Mammary epithelial cell (primary cell): ENCODE results near the gene RNF207.

Experiments
- EZH2 ChIP-seq: IDR thresholded peaks from 2 replicates; pipeline ENCODE4 v1.6.1; 2012; ENCODE audit warnings: low read length, inconsistent platforms, borderline replicate concordance
- TF ChIP-seq, protein P1 (sequence below), 2 donors: IDR thresholded peaks in 1 of 2; conservative IDR thresholded peaks in 1 of 2; 2 replicates each; pipeline ENCODE4 v1.5.1; 2011 to 2012; ENCODE audit warnings: inconsistent platforms in 2 of 2, low read length in 2 of 2, mild to moderate bottlenecking in 2 of 2, control low read depth in 1 of 2, low read depth in 1 of 2; ENCODE audit not compliant: insufficient read depth in 1 of 2; ENCODE audit errors: extremely low read depth in 1 of 2

DNA sequence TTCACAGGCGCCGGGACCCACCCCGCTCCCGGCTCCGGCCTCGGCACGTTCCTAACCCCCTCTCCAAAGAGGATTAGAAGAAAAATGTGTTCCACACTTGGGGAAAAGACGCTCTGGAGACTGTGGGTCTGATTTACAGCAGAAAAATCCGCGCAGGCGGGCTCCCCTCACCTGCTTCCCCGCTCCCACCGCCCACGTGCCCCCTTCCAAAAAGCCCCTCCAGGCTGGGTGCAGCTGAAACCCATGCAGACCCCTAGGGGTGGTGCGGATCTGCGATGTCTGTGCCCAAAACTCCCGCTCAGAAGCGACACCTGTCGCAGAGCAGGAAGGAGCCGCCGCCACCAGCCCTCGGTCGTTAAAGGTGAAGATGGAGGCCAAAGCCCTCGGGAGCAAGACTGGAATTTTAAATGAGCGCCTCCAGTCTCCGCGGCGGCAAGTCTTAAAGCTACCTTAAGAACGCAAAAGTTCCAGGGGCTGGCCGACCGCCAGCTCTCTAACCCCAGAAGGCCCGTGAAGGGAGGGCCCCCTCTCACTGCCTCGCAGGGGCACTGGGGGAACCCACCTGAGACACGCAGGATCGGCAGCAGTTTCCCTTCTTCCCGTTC lies 25.1 kb upstream of the RNF207 start:
- TF ChIP-seq, protein P1, sequence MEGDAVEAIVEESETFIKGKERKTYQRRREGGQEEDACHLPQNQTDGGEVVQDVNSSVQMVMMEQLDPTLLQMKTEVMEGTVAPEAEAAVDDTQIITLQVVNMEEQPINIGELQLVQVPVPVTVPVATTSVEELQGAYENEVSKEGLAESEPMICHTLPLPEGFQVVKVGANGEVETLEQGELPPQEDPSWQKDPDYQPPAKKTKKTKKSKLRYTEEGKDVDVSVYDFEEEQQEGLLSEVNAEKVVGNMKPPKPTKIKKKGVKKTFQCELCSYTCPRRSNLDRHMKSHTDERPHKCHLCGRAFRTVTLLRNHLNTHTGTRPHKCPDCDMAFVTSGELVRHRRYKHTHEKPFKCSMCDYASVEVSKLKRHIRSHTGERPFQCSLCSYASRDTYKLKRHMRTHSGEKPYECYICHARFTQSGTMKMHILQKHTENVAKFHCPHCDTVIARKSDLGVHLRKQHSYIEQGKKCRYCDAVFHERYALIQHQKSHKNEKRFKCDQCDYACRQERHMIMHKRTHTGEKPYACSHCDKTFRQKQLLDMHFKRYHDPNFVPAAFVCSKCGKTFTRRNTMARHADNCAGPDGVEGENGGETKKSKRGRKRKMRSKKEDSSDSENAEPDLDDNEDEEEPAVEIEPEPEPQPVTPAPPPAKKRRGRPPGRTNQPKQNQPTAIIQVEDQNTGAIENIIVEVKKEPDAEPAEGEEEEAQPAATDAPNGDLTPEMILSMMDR (conservative IDR thresholded peaks at IDR 0.05 in 1 of 2, IDR thresholded peaks at IDR 0.05 in 1 of 2; ENCODE audit: extremely low read depth in 1 of 2, insufficient read depth in 1 of 2, low read depth in 1 of 2, low read length in 2 of 2): no peak
- no peak for TF ChIP-seq EZH2
